Stimulated activated CD4-positive, alpha-beta T cell treated with anti-CD3 and anti-CD28 coated beads, Interleukin-15, amount 100 ng/mL, for 24 hours (primary cell): Measurements from ENCODE around the gene GMDS.

Experiments
- DNase-seq: peaks from one replicate; pipeline ENCODE4 v3.0.0-alpha.2; 2020

The GMDS gene

DNA sequence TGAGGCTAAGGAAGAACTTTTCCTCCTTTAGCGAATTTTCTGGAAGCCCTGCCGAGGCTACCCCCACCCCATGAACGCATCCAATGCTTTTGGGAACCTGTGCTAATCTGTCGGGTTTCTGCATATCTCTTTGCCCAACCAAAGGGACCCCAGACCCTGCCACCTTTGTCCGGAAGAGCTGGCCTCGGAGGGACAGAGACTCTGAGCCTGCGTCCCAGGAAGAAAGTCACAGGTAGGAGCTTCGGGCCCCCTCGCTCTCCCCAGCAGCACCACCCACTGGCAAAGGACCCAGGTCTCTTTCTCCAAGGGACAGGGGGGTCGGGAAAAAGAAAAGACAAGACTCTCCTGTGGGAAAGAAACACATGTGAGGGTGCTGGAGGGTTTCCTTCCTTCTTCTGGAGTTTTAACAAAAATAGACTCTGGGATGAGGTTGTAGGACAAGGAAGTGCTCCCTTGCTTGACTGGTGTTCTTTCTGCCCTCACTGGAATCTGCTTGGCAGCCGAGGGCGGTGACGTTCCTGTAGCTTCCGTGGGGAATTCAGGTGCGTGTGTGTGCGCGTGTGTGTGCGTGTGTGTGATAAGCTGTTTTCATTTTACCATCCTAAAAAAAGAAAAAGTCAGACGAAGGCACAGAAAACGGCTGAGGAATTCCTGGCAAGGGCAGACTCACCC is 652.0 kb downstream of the GMDS start:
- no peak for DNase-seq

DNA sequence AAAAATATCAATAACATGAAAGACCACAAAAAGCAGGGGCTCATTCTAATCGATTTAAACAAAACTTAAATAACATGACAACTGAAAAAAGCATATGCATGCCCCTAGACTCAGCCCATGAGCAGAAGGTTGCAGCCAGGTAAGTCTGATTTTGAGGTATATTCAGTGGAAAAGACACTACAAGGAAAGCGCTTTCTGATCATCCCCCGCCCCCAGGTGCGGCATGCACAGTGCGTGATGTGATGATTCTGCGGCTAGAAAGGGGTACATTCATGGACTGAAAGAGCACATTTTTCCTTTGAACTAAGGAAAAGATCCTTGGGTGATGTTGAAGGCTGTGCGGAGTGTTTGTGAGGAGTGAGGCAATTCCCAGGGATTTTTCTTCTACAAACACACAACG is 652.6 kb downstream of the GMDS start:
- no peak for DNase-seq

DNA sequence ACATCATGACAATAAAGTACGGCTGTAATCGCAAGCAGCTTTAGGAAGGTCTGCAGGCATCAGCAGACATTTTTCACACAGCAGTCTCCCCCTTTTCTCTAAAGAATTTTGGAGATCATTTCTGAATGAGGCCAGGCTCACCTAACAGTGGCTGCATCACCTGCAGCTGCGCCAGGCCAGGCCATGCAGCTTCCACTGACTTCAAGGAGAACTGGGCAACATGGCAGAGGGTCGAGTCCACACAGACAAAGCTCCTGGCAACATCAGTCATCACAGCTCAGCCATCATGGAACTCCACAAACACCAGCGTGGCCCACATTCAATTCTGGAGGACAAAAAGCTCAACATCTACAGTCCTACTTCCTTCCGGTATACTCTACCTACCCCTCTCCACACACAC is 653.5 kb downstream of the GMDS start:
- no peak for DNase-seq

DNA sequence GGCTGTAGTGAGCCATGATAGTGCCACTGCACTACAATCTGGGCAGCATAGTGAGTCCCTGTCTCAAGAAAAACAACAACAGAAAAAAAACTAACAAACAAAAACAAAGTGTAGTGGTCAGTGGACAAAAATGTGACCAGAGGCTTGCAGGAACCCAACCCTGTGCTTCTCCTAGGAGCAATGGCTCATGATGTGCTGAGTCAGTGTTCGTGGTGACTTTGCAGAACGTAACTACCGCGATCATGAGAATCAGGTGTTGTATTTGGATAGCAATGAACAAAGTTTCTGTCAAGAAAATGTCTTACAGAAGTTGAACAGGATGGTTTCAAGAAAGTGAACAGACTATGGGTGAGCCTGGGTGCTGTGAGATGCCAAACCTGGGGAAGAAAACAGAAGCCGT is 654.2 kb downstream of the GMDS start:
- no peak for DNase-seq

DNA sequence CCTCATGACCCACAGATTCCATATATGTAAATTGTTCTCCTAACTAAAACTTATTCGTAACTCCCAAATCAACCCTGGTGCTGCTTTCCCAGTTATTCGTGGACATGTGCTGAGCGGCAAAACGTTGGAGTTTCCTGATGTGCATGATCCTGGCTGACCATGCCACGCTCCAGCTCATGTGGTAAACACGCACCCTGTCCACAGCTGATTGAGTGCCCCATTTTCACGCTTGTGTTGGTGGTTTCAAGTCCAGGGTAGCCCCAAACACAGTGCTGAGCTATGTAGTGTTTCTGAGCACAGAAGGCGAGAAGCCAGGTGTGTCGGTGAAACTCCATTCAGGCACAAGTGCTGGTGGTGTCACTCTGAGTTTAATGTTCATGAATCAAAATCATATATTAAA is 654.8 kb downstream of the GMDS start:
- DNase-seq: no peak

DNA sequence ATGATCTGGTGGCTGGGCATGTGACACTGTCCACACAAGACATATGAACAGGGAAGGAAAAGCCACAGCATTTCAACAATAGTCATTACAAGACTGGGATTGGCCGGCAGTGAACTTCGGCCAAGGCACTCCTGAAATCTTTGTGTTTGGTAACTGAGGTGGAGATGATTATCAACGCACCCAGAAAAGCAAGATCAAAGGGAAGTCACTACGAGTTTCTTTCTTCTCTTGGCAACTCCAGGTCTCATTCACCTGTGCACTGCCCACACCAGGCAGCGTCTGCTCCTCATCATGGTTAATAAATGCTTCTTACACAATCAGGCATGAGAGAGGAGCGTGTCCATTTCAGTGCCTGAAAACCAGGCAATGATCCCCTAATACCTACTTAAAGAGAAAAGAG is 656.2 kb downstream of the GMDS start:
- no peak for DNase-seq

DNA sequence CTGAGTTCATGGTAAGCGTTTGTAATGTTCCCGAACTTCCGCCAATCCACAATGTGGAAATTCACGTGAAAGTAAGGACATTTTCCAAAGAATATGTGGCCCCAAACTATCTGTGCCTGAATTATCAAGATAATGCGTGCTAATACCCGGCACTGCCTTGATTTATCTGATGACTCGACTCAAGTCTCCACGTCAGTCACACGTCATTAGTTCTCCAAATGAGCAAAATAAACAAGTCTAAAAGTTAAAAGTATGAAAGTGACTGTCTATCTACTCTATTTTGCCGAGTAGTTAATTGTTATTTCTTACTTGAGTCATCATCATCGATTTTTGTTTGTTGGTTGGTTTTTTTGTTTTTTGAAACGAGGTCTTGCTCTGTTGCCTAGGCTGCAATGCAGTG is 657.4 kb downstream of the GMDS start:
- no peak for DNase-seq

DNA sequence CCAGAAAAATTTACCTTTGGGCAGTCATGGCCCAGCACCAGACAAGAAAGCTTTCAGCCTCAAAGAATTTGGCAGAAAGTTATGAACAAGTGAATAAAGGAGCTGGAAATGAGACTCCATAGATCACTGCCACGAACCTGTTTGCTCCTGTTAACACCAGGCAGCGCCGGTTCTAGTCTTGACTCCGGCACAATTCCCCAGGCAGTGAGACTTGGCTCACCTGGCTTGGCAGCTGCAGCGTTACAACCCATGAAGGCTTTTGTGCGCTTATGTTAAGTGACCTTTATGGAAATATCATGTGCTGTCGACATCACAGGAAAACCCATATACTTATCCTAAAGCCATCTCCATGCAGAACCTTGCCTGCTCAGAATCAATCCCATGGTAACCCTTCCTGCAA is 657.9 kb downstream of the GMDS start:
- no peak for DNase-seq

DNA sequence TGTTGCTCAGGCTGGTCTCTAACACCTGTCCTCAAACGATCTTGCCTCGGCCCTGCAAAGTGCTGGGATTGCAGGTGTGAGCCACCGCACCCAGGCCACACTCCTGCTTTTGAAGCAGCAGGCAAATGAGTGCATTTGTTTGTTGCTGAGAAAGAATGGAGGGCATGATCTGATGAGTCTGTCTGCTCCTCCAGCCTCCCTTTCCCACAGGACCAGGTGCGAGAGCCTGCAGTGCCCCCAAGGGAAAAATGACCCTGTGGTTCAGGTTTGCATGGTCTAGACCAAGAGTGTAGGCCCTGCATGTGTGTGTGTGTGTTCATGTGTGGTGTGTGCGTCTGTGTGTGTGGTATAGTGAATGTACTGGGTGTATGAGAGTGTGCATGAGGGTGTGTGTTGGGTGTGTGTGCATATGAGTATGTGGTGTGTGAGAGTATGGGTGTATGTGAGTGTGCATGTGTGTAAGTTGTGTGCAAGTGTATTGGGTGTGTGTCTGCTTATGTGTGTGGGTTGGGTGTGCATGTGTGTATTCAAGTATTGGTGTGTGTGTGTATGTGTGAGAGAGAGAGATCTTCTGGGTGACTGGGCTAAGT is 658.4 kb downstream of the GMDS start:
- no peak for DNase-seq

DNA sequence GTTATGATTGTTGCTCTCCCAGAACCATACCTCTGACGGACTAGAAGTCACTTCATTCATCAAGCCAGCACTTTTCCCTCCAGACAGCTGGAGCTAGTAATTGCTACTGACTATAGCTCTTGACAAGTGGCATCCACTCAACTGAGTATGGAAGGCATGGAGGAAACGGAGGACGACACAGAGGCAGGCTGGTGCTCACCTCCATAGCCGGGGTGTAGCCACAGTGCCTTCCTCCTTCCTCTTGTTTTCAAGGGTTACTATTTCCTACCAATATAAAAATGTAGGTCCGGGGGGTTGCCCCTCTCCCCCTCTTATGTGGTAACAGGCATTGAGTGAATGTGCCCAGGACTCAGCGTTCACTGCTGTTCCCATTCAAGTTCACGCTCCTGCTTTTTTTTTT is 659.1 kb downstream of the GMDS start:
- DNase-seq: no peak

DNA sequence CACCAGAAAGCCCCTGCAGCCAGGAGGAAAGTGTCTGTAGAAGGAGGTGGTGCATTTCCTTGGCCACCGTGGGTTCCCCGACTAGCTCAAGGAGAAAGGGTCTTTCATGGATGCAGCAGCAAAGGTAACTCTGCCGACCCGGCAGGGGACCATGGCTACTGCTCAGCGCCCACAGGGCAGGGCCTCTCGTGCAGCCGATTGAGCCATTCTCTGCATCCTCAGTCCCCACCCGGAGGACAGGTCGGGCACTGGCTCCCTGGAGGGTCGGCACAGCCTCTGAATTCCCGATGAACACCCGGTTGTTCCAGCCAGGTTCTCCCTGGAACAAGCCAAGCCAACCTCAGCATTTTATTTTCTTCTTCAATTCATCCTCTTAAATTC is 659.7 kb downstream of the GMDS start:
- DNase-seq: no peak

DNA sequence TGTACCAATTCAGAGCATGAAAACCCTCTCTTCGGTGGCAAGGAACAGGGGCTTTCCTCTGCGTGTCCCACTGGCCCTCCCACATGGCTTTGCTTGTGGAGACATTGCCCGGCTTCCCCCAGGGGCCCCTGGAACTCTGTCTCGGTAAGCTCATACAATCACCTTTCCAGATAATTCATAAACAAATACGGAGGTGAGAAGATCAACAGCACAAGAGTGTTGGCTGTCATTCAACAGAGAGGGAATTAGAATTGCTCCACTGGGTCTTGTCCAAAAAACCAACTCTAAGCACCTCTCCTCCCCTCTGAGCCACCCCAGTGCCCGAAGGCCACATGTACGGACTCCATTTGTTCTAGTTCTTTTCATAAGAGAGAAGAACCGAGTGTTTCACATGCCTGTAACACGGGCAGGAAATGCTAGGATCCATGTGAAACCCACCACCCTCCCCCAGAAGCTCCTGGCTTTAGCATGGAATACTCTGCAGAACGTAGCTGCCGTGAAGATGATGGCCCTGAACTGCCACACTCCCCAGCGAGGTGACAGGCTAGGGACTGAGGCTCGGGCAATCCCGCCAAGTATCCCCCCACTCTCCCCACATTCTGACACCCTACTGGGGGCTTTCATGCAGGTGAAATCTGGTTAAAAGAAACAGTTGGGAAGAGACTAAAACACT is 660.3 kb downstream of the GMDS start:
- no peak for DNase-seq

DNA sequence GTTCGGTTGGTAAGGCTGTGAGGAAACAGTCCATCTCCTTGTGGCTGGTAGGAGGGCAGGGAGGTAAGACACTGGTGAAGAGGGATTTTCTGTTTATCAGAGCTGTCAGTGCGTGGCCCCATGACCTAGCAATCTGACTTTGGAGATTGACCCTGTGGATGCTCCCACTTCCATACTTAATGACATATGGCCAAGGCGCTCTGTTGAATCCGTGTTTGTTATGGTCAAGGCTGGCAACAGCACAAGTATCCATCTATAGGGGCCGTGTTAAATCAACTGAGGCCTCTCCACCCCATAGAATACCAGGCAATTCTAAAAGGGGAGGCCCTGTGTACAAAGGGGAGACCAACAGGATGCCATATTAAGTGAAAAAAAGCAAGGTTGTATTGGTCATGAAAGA is 661.3 kb downstream of the GMDS start:
- DNase-seq: no peak

DNA sequence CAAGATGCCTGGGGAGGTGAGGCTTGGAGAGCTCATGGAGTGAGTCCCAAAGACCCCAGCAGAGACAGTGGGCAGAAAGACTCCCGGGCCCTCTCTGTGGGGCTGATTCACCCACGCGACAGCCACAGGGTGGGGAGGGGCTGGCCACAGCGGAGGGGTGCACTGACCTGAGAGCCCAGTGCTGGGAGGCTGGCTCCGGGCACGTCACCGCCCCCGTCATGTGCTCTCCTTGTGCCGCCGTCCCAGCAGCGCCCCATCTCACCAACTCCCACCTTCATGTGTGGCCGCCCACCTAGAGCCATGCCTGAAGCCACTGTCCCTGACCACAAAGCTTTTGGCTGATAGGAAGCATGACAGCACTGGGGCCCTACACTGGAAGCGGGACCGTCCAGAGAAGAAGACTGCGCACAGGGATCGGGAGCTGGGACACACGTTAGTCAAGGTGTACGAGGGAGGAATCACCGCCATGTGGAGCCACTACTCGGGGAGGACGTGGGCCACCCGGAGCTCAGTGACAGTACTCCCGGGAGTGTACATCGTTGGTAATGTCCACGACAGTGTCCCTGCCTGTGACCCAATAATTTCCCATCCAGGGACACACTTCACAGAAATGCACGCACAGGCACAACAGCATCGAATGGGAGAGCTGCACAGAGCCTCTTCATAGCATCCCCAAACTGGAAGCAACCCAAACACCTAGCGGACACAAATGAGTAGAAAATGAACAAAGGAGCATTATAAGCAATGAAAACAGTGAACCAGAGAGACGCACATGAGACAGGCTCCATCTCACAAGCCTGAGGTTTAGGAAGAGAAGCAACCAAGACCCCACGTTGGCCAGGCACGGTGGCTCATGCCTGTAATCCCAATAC is 664.0 kb downstream of the GMDS start:
- DNase-seq: no peak

DNA sequence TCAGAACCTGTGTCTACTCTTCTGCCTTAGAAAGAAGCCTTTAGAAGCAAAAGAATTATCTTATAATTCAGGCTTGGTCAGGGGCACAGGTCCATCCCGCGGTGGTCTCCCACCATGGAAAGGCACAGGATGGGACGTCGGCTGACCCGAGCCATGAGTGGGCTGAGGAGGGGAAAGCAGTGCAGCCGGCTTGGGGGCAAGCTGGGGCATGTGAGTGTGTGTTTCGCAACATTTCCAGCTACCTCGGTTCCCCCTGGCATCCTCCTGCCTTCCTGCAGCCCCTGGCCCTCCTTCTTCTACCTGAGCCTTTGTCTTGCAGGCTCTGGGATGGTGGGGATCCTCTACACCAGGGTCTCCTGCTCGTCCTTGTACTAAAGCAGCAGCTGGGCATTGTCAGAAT is 664.8 kb downstream of the GMDS start:
- no peak for DNase-seq

DNA sequence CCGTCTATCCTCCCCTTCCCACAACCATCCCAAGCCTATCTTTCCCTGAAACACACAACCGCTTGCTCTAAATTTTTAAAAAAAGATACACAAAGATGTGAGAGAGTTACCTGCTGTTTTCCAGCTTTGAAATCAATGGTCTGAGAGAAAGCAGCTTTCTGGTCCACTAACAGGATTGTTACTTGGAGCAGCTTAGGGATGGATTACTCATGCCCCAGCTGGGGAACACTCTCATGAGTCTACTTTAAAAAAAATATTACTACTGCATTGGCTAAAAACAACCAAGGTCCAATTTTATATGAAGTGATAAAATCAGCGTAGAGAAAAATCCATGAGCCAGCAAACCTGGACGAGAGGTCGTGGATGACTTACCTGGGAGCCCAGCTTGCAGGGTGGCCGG is 665.3 kb downstream of the GMDS start:
- DNase-seq: no peak

DNA sequence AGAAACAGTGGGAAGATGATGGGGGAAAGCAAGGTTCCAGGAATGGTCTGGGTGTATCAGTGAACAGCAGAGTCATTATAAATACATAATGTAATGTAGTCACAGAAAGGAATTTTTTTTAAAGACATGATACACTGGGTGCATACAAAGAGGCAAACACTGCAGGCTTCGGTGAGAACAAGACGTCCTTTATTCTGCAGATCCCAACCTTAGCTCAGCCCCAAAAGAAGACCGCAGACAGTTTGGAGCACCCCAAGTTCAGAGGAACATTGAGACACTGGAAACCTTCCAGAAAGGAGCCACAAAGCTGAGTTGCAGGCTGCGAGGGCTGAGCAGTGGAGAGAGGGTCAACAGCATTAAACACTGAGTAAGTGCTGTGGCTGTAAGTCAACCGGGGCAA is 666.3 kb downstream of the GMDS start:
- DNase-seq: no peak

DNA sequence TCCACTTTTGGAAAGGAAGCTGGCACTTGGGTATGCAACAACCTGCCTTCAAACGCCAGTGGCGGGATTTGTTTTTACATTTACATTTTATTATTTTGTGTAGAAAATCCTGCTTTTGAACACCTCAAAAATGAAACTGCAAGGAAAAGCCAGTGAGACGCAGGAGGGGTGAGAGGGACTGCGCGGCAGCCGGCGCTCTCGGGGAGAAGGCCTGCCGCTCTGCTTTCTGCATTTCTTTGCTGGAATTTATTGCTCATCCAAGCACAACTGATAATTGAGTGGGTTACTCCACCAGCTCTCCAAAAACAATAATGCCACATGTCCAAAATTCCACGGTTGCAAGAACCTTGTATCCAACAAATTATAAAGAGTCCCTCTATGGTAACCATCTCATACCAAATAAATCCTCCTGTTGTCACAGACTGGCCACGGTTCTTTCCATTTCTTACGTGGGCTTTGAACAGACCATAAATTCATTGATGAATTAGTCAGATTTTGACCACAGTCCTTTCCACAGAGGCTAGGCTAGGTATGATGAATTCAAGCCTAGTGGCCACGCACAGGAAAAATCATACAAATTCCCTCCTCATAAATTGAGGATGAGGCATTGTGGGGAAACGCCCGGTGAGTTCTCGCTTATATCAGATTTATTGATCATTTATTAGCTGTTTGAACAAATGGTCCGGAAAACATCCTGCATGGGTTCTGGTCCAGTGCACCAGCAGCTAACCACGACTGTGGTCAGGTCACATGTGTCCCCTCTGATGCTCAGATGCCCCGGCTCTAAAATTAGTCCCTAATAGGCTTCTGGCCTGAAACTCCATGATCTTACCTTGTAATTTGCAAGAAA is 667.3 kb downstream of the GMDS start:
- DNase-seq: no peak

DNA sequence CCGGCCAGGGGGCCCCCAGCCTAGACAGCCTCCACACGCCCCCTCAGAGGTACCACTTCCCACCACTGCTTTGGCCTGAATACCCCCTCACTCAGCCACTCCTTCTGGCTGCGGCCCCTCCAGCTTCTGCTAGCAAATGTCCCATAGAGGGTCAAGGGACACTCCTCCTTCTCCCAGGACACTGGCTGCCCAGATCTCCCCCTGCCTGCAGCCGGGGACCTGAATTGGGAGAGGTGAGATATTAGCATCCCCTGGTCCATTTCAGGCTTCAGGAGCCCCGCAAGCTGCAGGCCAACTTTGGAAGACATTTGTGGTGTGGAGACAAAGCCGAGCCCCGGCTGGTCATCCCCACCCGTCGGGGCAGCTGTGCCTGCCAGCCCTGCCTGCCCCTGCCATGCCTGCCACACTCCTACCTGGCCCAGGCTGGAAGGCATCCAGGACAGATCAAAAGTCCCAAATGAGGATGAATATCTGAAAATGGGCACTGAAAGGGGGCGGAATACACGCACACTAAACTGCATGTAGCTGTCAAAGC is 668.2 kb downstream of the GMDS start:
- no peak for DNase-seq

DNA sequence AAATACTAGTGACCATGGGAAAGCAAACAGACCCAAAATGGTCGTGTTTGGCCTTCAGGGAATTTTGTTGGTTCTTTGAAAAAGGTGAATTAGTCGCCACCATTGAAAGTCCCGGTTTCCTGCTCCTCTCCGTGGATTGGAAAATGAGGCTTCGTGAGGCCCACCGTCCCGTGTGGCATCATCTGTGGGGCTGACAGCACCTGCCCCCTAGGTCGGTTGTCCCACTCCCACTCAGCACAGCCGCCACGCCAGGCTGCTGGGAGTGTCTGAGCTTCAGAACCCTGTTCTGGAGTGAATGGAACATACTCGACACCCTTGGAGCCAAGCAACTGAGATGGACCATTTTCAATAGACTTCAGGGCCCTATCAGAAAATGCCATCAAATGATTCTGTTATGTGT is 668.7 kb downstream of the GMDS start:
- DNase-seq: no peak

DNA sequence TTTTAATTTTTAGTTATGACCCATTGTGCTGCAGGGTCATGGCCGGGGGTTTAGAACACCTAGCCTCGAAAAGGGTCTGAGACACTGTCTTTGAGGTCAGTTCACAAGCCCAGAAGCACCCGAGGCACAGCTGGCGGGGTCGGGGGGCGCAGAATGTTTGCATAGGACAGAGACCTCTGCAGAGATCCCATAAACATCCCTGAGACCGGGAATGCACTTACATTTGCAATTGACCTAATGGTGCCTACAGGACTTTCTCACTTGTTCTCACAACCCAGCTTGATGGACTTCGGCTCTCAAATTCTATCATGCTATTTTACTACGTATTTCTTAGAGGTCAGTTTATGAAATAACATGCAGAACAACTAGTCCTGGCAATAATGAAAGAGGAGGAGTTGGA is 669.2 kb downstream of the GMDS start:
- no peak for DNase-seq

DNA sequence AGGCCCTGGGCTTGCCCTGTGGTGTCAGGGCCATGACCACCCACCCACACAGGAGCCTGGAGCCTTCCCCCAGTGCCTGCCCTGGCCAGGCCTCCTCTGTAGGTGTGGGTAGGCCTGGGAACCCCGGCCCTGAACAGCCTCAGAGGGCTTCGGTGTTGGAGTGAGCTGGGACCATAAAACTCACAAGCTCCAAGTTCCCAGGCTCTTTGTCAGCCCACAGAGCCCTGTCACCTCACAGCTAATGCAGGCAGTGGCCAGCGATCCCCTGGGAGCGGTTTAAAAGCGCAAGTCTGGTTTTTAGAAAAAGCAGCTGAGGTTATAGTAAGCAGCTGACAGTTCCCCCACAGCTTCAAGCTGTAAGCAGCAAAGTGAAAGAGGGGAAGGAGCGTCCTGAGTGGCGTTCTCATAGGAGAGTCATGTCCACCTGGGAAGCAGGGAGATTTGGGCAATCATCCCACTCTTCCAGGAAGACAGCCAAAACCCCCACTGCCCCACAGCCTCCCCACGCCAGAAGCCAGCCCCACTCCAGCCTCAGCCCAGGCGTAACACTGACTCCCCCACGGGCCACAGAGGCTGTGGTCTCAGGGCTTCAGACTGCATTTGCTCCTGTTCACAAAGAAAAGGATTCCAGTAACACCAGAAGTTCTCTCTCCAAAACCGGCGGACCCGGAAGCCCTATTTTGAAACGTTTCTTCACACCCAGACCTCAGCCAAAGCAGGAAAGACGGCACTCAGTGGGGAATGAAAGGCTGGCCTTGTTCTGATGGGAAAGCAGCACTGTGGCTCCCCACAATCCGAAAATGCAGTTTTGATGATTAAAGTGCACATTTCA is 670.0 kb downstream of the GMDS start:
- DNase-seq: no peak
